Erythroblast (primary cell): ENCODE measurements around the gene NBPF10.
"Not testable (repeated sequence)": the region's sequence is repeated elsewhere in the genome, so short reads cannot be mapped to it uniquely, and the experiment has no call there.

Source experiments
- GATA1 ChIP-seq: IDR thresholded peaks from 2 replicates; pipeline ENCODE4 v1.6.1; 2011; ENCODE audit warnings: low read depth, mild to moderate bottlenecking, control low read depth, low read length, moderate library complexity
- POLR2A ChIP-seq: IDR thresholded peaks from 2 replicates; pipeline ENCODE4 v1.6.1; 2011; ENCODE audit warnings: mild to moderate bottlenecking, low read length

DNA sequence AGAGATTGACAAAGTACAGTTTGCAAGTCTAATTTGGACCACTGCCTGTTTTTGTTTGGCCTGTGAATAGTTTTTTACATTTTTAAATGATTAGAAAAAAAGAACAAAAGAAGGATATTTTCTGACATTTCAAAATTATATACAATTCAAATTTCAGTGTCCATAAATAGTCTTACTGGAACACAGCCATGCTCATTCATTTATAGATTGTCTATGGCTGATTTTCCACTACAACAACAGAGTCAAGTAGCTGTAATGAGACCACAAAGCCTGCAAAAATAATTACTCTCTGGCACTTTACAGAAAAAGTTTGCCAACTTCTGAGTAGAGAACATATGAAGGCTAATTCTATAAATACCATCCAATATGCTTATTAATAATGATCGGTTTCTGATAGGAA, 23.1 kb upstream of the NBPF10 start:
- not testable (repeated sequence) for TF ChIP-seq POLR2A, GATA1
